Erythroblast (primary cell): Measurements from ENCODE around the gene CASZ1.

Source experiments
- GATA1 ChIP-seq: IDR thresholded peaks from 2 replicates; pipeline ENCODE4 v1.6.1; 2011; ENCODE audit warnings: low read depth, mild to moderate bottlenecking, control low read depth, low read length, moderate library complexity
- POLR2A ChIP-seq: IDR thresholded peaks from 2 replicates; pipeline ENCODE4 v1.6.1; 2011; ENCODE audit warnings: mild to moderate bottlenecking, low read length

- TF ChIP-seq POLR2A (no peak), GATA1 (no peak)
Observed at GRCh38 chr1:10659218-10659617, 137.2 kb downstream of the CASZ1 start.
